VCaP (cell line): ENCODE results near the gene ADAM8.

Experiments used
- H3K27ac ChIP-seq: fragments of 450-650 bp; 2 replicates; pipeline ENCODE4 v1.5.1; 2017
- CTCF ChIP-seq: fragments of 450-650 bp; conservative IDR thresholded peaks from 2 replicates; pipeline ENCODE4 v1.5.1; 2017; ENCODE audit warnings: mild to moderate bottlenecking, moderate library complexity

The ADAM8 gene

GRCh38 chr10:133298466-133298865 lies 21.8 kb upstream of the ADAM8 start:
- H3K27ac ChIP-seq = no peak overlapping the region
- TF ChIP-seq CTCF = no peak

- H3K27ac ChIP-seq = no peak overlapping the region
- no peak for TF ChIP-seq CTCF
Observed at GRCh38 chr10:133297504-133297903, 20.8 kb upstream of the ADAM8 start.

DNA sequence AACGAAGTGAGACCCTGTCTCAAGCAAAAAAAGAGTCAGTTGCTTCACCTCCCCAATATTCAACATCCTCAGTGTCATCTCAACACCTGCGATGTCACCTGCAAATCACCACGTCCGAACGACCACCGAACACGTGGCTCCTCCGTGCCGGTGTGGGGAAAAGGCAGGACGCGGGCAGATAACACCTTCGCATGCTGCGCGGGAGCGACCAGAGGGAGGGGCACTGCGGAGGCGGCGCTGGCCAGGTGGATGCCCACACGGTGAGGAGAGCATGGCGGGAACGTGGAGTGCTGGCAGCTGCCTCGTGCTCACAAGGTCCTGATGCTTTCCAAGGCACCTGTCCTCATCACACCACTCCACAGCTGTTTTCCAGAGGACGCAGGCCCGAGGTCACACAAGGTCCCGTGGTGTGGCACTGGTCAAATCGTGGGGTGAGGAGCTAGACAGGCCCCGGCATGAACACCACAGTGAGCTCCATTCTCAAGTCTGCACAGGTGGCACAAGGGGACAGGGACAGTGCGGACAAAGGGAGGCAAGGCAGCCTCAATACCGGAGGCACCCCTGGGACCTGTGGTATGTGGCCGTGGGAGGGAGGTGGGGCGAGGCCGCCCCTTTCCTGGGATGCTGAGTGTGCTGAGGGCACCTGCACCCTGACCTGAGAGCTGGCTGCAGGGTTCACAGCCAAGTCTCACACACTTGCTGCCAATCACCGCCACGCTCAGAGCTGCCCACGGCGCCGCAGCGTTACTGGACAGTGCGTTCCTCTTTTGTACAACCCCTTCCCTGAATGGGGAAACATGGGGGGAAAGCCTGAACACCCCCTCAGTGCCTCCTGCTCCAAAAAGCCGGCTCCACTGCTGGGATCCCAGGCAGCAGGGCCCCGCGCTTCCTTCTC lies 19.0 kb upstream of the ADAM8 start:
- TF ChIP-seq CTCF = no peak
- no peak overlapping the region for H3K27ac ChIP-seq

GRCh38 chr10:133294189-133294588 lies 17.5 kb upstream of the ADAM8 start:
- no peak for TF ChIP-seq CTCF
- no peak overlapping the region for H3K27ac ChIP-seq

DNA sequence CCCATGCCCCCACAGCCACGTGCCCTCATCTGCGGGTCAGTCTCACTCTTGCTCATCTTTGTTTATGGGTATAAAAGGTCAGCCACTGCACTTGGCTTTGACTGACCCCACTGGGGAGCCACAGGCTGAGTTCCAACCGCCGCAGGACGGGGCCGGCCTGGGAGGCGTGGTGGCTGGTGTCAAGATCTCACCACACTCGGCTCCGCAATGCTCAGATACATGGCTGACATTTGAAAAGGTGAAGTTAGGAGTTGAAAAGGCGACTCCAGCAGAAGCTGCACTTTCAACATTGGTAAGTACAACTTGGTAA lies 17.1 kb upstream of the ADAM8 start:
- TF ChIP-seq CTCF = no peak
- H3K27ac ChIP-seq = no peak overlapping the region

DNA sequence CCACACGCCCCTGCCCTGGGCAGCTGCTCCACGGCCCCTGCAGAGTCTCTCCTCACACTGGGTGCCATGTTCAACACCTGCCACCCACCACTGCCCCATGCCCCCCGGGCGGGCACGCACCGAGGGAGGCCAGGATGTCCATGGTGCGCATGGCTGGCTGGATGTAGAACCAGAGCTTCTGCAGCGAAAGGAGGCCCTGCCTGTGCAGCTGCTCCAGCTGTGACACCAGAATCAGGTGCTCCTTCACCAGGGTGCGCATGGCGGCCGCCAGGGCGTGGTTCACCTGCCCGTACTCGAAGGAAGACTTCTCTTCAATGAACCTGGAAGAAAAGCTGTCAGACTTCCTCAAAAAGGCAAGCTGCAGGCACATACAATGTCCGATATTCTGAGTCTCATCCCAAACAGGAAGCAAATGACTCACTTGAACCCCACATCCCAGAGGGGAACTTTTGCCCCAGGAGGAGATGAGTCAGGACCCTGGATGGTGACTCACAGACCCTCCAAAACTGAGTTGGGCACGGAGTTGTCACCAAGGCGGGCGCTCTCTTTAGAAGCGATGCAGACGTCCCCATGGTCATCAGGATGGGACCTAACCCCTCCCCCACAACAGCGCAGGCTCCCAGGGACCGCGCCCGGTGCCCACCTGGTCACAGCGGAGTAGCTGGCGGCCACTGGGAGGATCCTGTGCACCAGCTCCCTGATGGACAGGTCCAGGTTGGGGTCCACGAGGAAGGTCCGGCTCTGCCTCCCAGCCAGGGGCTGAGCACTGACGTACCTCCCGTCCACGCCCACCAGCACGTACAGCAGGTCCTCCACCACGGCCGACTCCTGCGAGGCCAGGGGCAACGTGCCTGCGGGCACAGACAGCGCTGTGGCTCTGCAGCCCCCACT lies 16.5 kb upstream of the ADAM8 start:
- no peak overlapping the region for H3K27ac ChIP-seq
- no peak for TF ChIP-seq CTCF

DNA sequence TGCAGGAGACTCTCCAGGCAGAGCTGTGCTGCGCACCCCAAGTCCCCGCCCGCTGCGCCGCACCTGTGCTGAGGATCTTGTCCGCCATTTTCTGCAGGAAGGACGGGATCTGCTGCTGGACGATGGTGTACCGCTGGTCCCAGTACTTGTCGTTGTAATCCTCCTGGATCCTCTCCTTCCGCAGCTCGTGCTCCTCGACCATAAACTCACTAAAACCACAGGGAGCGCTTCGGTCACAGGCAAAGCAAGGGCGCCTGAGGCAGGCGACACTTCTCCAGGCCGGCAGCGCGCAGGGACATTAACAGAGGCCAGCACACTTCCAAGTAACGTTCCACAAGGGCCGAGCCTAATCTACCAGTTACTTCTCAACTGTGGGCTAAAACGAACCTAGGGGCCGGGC lies 13.1 kb upstream of the ADAM8 start:
- H3K27ac ChIP-seq = no peak overlapping the region
- no peak for TF ChIP-seq CTCF
